A673 (cell line): Measurements from ENCODE around the gene TUBA8.

Experiments used
- EZH2 ChIP-seq: fragments of 200-600 bp; sonication (generic); IDR thresholded peaks from 2 replicates; pipeline ENCODE4 v1.6.1; 2017; ENCODE audit warnings: borderline replicate concordance, low read depth, mild to moderate bottlenecking, mixed read lengths, antibody characterized with exemption, low read length; ENCODE audit not compliant: poor library complexity, severe bottlenecking
- TF ChIP-seq, protein P1 (sequence below): fragments of 300-800, 200-600 bp; sonication (generic); conservative IDR thresholded peaks from 2 replicates; pipeline ENCODE4 v1.5.1; 2017; ENCODE audit warnings: low read depth, mild to moderate bottlenecking, antibody characterized with exemption, low read length, moderate library complexity, mixed read lengths

DNA sequence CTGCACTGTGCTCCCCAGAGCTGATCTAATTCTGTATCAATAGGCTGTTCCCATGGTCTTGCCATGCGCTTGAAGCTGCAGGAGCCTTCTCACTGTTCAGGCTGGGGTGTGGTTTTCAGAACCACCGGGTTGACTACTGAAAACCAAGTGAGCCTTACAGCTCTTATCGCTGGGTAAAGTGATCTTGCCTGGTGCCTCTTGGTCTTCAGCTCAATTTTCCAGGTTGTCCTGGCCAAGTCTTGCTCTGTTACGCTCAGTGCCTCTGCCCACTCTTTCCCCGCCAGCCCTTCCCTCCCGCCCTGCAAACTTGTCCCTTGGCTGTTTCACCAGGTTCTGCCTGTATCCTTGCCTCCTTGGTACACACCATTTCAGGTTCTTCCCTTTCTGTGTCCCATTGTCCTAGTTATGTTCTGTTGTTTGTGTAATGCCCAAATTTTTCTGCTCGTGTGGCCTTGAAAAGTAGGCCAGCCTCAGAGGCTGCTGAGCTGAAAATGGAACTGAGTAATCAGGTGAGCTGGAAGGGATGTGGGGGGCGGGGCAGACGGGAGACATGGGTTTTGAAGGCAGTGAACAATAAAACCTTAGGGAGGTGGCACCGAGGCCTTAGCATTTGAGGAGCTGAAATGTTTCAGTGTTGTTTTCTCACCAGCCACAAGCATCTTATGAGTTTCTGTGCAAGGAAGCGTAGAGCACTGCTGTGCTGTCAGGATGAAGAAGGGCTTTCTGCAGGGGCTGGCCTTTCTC, 21.6 kb upstream of the TUBA8 start:
- TF ChIP-seq, protein P1, sequence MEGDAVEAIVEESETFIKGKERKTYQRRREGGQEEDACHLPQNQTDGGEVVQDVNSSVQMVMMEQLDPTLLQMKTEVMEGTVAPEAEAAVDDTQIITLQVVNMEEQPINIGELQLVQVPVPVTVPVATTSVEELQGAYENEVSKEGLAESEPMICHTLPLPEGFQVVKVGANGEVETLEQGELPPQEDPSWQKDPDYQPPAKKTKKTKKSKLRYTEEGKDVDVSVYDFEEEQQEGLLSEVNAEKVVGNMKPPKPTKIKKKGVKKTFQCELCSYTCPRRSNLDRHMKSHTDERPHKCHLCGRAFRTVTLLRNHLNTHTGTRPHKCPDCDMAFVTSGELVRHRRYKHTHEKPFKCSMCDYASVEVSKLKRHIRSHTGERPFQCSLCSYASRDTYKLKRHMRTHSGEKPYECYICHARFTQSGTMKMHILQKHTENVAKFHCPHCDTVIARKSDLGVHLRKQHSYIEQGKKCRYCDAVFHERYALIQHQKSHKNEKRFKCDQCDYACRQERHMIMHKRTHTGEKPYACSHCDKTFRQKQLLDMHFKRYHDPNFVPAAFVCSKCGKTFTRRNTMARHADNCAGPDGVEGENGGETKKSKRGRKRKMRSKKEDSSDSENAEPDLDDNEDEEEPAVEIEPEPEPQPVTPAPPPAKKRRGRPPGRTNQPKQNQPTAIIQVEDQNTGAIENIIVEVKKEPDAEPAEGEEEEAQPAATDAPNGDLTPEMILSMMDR: no peak
- TF ChIP-seq EZH2: no peak
